Measurements from ENCODE around the gene RFT1.

The RFT1 gene

GRCh38 chr3:53154881-53155285 is 24.6 kb upstream of the RFT1 start:
- no peaks in the 10 kb centered on the region for H3K79me2 ChIP-seq (ENCODE audit: insufficient read depth, low read length)
- no peaks in the 10 kb centered on the region for H4K20me1 ChIP-seq (ENCODE audit: insufficient read depth, low read length)
- H3K4me2 ChIP-seq (ENCODE audit: insufficient read depth, low read length) = no peak overlapping the region
- no peaks in the 10 kb centered on the region for H3K4me1 ChIP-seq (ENCODE audit: insufficient read depth, low read length)
- H3K4me3 ChIP-seq (ENCODE audit: low read depth in 1 of 2, low read length in 2 of 2) = no peak overlapping the region
- no peaks in the 10 kb centered on the region for H3K9me3 ChIP-seq (ENCODE audit: insufficient read depth, low read length, severe bottlenecking)
- no peak overlapping the region for H3K9ac ChIP-seq (ENCODE audit: low read depth, low read length)
- peaks cover 4% of the 10 kb centered on the region for H3K27me3 ChIP-seq (ENCODE audit: insufficient read depth, low read length, poor library complexity)
- no peak for DNase-seq
- no peaks in the 10 kb centered on the region for H3K36me3 ChIP-seq (ENCODE audit: insufficient read depth, low read length)
- H3K27ac ChIP-seq (ENCODE audit: low read length) = no peak overlapping the region
- no peak for ATAC-seq (ENCODE audit: insufficient read depth, low read depth)
- no peak overlapping the region for H2AFZ ChIP-seq (ENCODE audit: low read depth, low read length)
- TF ChIP-seq CTCF (IDR thresholded peaks at IDR 0.05; ENCODE audit: borderline replicate concordance, extremely low read depth, low read length, poor library complexity, severe bottlenecking) = no peak
- no peak for TF ChIP-seq EZH2 (IDR thresholded peaks at IDR 0.05; ENCODE audit: borderline replicate concordance, low read depth, low read length, severe bottlenecking)

- no peak overlapping the region for H3K27ac ChIP-seq (ENCODE audit: low read length)
- no peaks in the 10 kb centered on the region for H3K9me3 ChIP-seq (ENCODE audit: insufficient read depth, low read length, severe bottlenecking)
- ATAC-seq (ENCODE audit: insufficient read depth, low read depth) = no peak
- H3K9ac ChIP-seq (ENCODE audit: low read depth, low read length) = no peak overlapping the region
- H3K36me3 ChIP-seq (ENCODE audit: insufficient read depth, low read length) = no peaks in the 10 kb centered on the region
- H3K4me3 ChIP-seq (ENCODE audit: low read depth in 1 of 2, low read length in 2 of 2) = no peak overlapping the region
- H3K27me3 ChIP-seq (ENCODE audit: insufficient read depth, low read length, poor library complexity) = peaks cover 8% of the 10 kb centered on the region
- no peak for DNase-seq
- no peaks in the 10 kb centered on the region for H4K20me1 ChIP-seq (ENCODE audit: insufficient read depth, low read length)
- no peak overlapping the region for H3K4me2 ChIP-seq (ENCODE audit: insufficient read depth, low read length)
- TF ChIP-seq CTCF (IDR thresholded peaks at IDR 0.05; ENCODE audit: borderline replicate concordance, extremely low read depth, low read length, poor library complexity, severe bottlenecking) (no peak), EZH2 (IDR thresholded peaks at IDR 0.05; ENCODE audit: borderline replicate concordance, low read depth, low read length, severe bottlenecking) (no peak)
- no peak overlapping the region for H2AFZ ChIP-seq (ENCODE audit: low read depth, low read length)
- no peaks in the 10 kb centered on the region for H3K79me2 ChIP-seq (ENCODE audit: insufficient read depth, low read length)
- H3K4me1 ChIP-seq (ENCODE audit: insufficient read depth, low read length) = no peaks in the 10 kb centered on the region
Observed at GRCh38 chr3:53153980-53154379, 23.7 kb upstream of the RFT1 start.

GRCh38 chr3:53153264-53153823 is 23.1 kb upstream of the RFT1 start:
- H3K4me1 ChIP-seq (ENCODE audit: insufficient read depth, low read length) = no peaks in the 10 kb centered on the region
- no peak for DNase-seq

More at GRCh38 chr3:53153264-53153823, 23.1 kb upstream of the RFT1 start:
- no peak overlapping the region for H3K4me2 ChIP-seq (ENCODE audit: insufficient read depth, low read length)
- no peaks in the 10 kb centered on the region for H3K79me2 ChIP-seq (ENCODE audit: insufficient read depth, low read length)
- H3K27me3 ChIP-seq (ENCODE audit: insufficient read depth, low read length, poor library complexity) = peaks cover 8% of the 10 kb centered on the region
- H3K4me3 ChIP-seq (ENCODE audit: low read depth in 1 of 2, low read length in 2 of 2) = no peak overlapping the region
- H3K27ac ChIP-seq (ENCODE audit: low read length) = no peak overlapping the region
- no peak for ATAC-seq (ENCODE audit: insufficient read depth, low read depth)
- H3K9me3 ChIP-seq (ENCODE audit: insufficient read depth, low read length, severe bottlenecking) = no peaks in the 10 kb centered on the region
- no peak overlapping the region for H3K9ac ChIP-seq (ENCODE audit: low read depth, low read length)
- no peak overlapping the region for H2AFZ ChIP-seq (ENCODE audit: low read depth, low read length)
- no peaks in the 10 kb centered on the region for H3K36me3 ChIP-seq (ENCODE audit: insufficient read depth, low read length)
- TF ChIP-seq EZH2 (IDR thresholded peaks at IDR 0.05; ENCODE audit: borderline replicate concordance, low read depth, low read length, severe bottlenecking) (no peak), CTCF (IDR thresholded peaks at IDR 0.05; ENCODE audit: borderline replicate concordance, extremely low read depth, low read length, poor library complexity, severe bottlenecking) (no peak)
- no peaks in the 10 kb centered on the region for H4K20me1 ChIP-seq (ENCODE audit: insufficient read depth, low read length)

Data from DND-41 (cell line).